Panc1 (cell line): Measurements from ENCODE around the gene IFT57. TPM values are rescaled to one million over a fixed set of nuclear protein-coding genes. Genes with fewer than 3 reads are reported as not detected.

Experiments
- ATAC-seq: fragments of 200-7000 bp; cut with Tn5 transposase; 2 replicates; pipeline ENCODE4 v1.9.1; 2020; ENCODE audit warnings: mild to moderate bottlenecking, moderate library complexity
- BruUV-seq: library from RNA; stranded (reverse); fragments of 400-500 nt; replicated peaks from 2 replicates; lab custom pipeline; 2021; lab: Mats Ljungman, UMichigan
- CTCF ChIA-PET: fragments of 300-600 bp; sonication (Branson Sonifier 250); formaldehyde crosslinking; loops from one replicate; lab custom pipeline; 2022; ENCODE audit warnings: antibody characterized with exemption; lab: Charles Lee
- POLR2A ChIA-PET: fragments of 300-600 bp; sonication (Branson Sonifier 250); formaldehyde crosslinking; loops from one replicate; lab custom pipeline; 2022; ENCODE audit warnings: antibody characterized with exemption; lab: Charles Lee
- DNase-seq: peaks from one replicate; pipeline ENCODE4 v3.0.0-alpha.2; 2010; ENCODE audit warnings: low read depth, low spot score
- H3K27ac ChIP-seq: 2 replicates; pipeline ENCODE4 v1.5.1; 2011; ENCODE audit warnings: mild to moderate bottlenecking, low read length, inconsistent platforms
- H3K27me3 ChIP-seq: fragments of 200-500 bp; sonication (Bioruptor generic); 2 replicates; pipeline ENCODE4 v1.6.0; 2014; ENCODE audit warnings: low read length, inconsistent platforms; ENCODE audit not compliant: control insufficient read depth, insufficient read depth
- H3K36me3 ChIP-seq: fragments of 200-500 bp; sonication (Bioruptor generic); 2 replicates; pipeline ENCODE4 v1.5.1; 2014; ENCODE audit warnings: inconsistent platforms, mild to moderate bottlenecking, low read length, moderate library complexity; ENCODE audit not compliant: control insufficient read depth, insufficient read depth
- H3K4me1 ChIP-seq: 2 replicates; pipeline ENCODE4 v1.5.1; 2011; ENCODE audit warnings: inconsistent platforms, mild to moderate bottlenecking, low read length, moderate library complexity; ENCODE audit not compliant: control insufficient read depth, insufficient read depth
- H3K4me3 ChIP-seq, 2 experiments: 2 replicates each; pipeline ENCODE4 v1.5.1; 2011 to 2012; ENCODE audit warnings: low read depth in 2 of 2, low read length in 2 of 2, mild to moderate bottlenecking in 2 of 2, inconsistent platforms in 1 of 2, moderate library complexity in 1 of 2
- H3K9me3 ChIP-seq: fragments of 200-500 bp; sonication (Bioruptor generic); 2 replicates; pipeline ENCODE4 v1.5.1; 2014; ENCODE audit warnings: low read depth, mild to moderate bottlenecking, inconsistent platforms, low read length, moderate library complexity; ENCODE audit not compliant: control insufficient read depth, insufficient read depth
- POLR2AphosphoS5 ChIP-seq: IDR thresholded peaks from 2 replicates; pipeline ENCODE4 v1.6.1; 2012; ENCODE audit warnings: mild to moderate bottlenecking, low read depth, low read length, moderate library complexity
- SIN3A ChIP-seq: IDR thresholded peaks from 2 replicates; pipeline ENCODE4 v1.6.1; 2012; ENCODE audit warnings: low read depth, mild to moderate bottlenecking, low read length, moderate library complexity, borderline replicate concordance; ENCODE audit not compliant: insufficient read depth
- TCF7L2 ChIP-seq: IDR thresholded peaks from 2 replicates; pipeline ENCODE4 v1.6.1; 2011; ENCODE audit warnings: mild to moderate bottlenecking, low read depth, low read length, inconsistent platforms
- in situ Hi-C: cut with HindIII; loops from 2 replicates; pipeline ENCODE4 v1.10.0; 2016; ENCODE audit warnings: low sequenced_read_pairs, low pct_unique_long_range_greater_than_20kb
- intact Hi-C: fragments of 100-400 bp; cut with micrococcal nuclease; formaldehyde crosslinking; loops from one replicate; pipeline ENCODE4 v1.10.0; 2022; ENCODE audit not compliant: unreplicated experiment
- total RNA-seq: library from RNA; stranded (reverse); gene quantifications from one replicate; pipeline ENCODE4 v1.2.1, GENCODE V29; 2021; ENCODE audit not compliant: unreplicated experiment
- TF ChIP-seq, protein P1 (sequence below): fragments of 450-650 bp; IDR thresholded peaks from 2 replicates; pipeline ENCODE4 v1.5.1; 2017; ENCODE audit warnings: mild to moderate bottlenecking
- TF ChIP-seq, protein P2 (sequence below), 2 experiments: IDR thresholded peaks; 2 replicates each; pipeline ENCODE4 v1.6.1; 2011 to 2012; ENCODE audit warnings: low read depth in 2 of 2, control low read depth in 1 of 2, low read length in 1 of 2, mild to moderate bottlenecking in 1 of 2, moderate library complexity in 1 of 2; ENCODE audit not compliant: insufficient read depth in 1 of 2

IFT57 gene
- total RNA-seq, 1 experiment from 2014 or later: 45.7 TPM

DNA sequence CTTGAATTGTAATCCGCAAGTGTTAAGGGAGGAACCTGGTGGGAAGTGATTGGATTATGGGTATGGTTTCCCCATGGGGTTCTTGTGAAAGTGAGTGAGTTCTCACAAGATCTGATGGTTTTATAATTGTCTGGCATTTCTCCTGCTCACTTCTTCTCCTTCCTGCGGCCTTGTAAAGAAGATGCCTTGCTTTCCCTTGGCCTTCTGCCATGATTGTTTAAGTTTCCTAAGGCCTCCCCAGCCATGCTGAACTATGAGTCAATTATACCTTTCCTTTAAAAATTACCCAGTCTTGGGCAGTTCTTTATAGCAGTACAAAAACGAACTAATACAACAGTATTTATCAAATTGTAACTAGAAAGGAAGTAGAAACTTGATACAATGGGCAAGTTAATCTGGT is 31.9 kb downstream of the IFT57 start:
- Histone ChIP-seq H3K27me3 (no peaks in the 10 kb centered on the region), H3K4me3 (no peak overlapping the region), H3K9me3 (peaks cover 3% of the 10 kb centered on the region; the same call in 1 of the 2 replicates), H3K36me3 (no peaks in the 10 kb centered on the region), H3K4me1 (no peaks in the 10 kb centered on the region), H3K27ac (no peak overlapping the region)
- no peak for DNase-seq
- in situ Hi-C loops: no loop called here
- no TSS peak for BruUV-seq
- CTCF ChIA-PET: no interaction called here
- no peak for TF ChIP-seq POLR2AphosphoS5
- TF ChIP-seq SIN3A: no peak
- no peak for TF ChIP-seq TCF7L2
- TF ChIP-seq, protein P1, sequence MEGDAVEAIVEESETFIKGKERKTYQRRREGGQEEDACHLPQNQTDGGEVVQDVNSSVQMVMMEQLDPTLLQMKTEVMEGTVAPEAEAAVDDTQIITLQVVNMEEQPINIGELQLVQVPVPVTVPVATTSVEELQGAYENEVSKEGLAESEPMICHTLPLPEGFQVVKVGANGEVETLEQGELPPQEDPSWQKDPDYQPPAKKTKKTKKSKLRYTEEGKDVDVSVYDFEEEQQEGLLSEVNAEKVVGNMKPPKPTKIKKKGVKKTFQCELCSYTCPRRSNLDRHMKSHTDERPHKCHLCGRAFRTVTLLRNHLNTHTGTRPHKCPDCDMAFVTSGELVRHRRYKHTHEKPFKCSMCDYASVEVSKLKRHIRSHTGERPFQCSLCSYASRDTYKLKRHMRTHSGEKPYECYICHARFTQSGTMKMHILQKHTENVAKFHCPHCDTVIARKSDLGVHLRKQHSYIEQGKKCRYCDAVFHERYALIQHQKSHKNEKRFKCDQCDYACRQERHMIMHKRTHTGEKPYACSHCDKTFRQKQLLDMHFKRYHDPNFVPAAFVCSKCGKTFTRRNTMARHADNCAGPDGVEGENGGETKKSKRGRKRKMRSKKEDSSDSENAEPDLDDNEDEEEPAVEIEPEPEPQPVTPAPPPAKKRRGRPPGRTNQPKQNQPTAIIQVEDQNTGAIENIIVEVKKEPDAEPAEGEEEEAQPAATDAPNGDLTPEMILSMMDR: no peak
- TF ChIP-seq, protein P2, sequence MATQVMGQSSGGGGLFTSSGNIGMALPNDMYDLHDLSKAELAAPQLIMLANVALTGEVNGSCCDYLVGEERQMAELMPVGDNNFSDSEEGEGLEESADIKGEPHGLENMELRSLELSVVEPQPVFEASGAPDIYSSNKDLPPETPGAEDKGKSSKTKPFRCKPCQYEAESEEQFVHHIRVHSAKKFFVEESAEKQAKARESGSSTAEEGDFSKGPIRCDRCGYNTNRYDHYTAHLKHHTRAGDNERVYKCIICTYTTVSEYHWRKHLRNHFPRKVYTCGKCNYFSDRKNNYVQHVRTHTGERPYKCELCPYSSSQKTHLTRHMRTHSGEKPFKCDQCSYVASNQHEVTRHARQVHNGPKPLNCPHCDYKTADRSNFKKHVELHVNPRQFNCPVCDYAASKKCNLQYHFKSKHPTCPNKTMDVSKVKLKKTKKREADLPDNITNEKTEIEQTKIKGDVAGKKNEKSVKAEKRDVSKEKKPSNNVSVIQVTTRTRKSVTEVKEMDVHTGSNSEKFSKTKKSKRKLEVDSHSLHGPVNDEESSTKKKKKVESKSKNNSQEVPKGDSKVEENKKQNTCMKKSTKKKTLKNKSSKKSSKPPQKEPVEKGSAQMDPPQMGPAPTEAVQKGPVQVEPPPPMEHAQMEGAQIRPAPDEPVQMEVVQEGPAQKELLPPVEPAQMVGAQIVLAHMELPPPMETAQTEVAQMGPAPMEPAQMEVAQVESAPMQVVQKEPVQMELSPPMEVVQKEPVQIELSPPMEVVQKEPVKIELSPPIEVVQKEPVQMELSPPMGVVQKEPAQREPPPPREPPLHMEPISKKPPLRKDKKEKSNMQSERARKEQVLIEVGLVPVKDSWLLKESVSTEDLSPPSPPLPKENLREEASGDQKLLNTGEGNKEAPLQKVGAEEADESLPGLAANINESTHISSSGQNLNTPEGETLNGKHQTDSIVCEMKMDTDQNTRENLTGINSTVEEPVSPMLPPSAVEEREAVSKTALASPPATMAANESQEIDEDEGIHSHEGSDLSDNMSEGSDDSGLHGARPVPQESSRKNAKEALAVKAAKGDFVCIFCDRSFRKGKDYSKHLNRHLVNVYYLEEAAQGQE (IDR thresholded peaks at IDR 0.05; ENCODE audit: insufficient read depth in 1 of 2, low read depth in 2 of 2, low read length in 1 of 2): no peak
- no peak for ATAC-seq
- POLR2A ChIA-PET: no interaction called here
- intact Hi-C loops: no loop called here

DNA sequence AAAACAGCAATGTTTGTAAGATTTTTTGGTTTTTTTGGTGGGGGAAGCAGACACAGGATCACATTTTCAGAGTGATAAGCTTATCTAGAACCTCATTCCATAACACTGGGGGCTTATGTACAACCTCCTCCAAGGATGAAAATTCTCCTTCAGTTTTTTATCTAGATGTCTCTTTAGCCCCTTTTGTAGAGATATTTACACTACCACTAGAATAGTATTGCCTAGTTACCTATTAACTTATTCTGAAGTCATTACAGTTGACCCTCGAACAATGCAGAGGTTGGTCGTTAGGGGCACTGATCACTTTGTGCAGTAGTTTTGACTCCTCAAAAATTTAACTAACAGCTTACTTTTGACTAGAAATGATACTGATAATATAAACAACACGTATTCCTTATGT is 32.8 kb downstream of the IFT57 start:
- DNase-seq (no peak), ATAC-seq (no peak)
- H3K4me3 ChIP-seq: no peak overlapping the region
- TF ChIP-seq, protein P2 (IDR thresholded peaks at IDR 0.05; ENCODE audit: insufficient read depth in 1 of 2, low read depth in 2 of 2, low read length in 1 of 2): no peak
- TF ChIP-seq TCF7L2 (no peak), SIN3A (no peak), POLR2AphosphoS5 (no peak)
- TF ChIP-seq, protein P1: no peak
- POLR2A ChIA-PET: interaction anchor here (0.6 kb wide), 1 partner anchor 13 kb away, joined by 3 read pairs; no protein-coding TSS in a partner anchor
- no peak overlapping the region for H3K27ac ChIP-seq
- CTCF ChIA-PET: interaction anchor here (0.6 kb wide), 1 partner anchor 288 kb away, joined by 3 read pairs; no protein-coding TSS in a partner anchor
- no peaks in the 10 kb centered on the region for H3K9me3 ChIP-seq
- no peaks in the 10 kb centered on the region for H3K36me3 ChIP-seq
- BruUV-seq: no TSS peak
- H3K4me1 ChIP-seq: no peaks in the 10 kb centered on the region
- in situ Hi-C loops (no loop called here), intact Hi-C loops (no loop called here)
- H3K27me3 ChIP-seq: no peaks in the 10 kb centered on the region
